ENCODE measurements around the gene CENPM. TPM values are rescaled to one million over a fixed set of nuclear protein-coding genes. Genes with fewer than 3 reads are reported as not detected.

The CENPM gene
- total RNA-seq, 4 donors from 2014 or later: 14.2 to 71.0 (median 17.8) TPM

DNA sequence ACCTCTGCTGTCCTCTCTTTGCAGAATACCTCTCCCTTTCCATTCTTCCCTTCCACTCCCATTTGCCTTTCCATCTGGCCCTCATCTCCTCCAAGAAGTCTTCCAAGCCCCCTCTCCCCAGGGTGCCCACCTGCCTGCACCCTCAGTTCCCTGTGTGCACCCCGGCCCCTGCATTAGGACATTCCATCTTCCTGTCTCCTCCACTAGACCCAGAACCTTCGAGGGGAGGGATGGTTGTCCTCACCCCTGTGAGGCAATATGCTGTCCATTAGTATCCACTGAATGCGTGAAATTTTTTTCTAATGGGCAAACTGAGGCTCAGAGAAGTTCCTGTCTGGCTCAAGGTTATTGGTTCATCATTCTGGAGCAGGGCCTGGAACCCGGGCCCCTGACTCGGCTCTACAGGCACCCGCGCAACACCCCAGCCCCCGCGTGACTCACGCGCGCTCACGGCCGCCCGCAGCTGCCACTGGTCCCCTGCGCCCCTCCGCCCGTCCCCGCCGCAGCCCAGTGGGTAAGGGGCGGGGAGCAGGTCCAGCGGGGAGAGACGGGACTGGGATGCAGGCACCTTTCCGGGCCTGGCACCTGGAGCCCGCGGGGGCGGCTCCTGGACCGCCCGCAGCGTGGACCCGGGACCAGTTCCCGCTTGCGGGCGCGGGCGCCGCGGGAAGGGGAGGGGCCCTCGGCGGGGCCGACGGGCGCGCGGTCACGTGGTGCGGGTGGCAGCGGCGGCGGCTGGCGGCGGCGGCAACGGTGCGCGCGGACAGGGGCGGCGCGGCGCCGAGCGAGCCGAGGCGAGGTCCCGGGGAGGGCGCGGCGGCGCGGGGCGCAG, 29.3 kb upstream of the CENPM start:
- H3K27ac ChIP-seq: no peak overlapping the region
- peak; percentile 43 to 68 (median 59) for DNase-seq
- no peaks in the 10 kb centered on the region for H3K36me3 ChIP-seq
- H3K4me1 ChIP-seq: peaks cover 0 to 9% (median 5%) of the 10 kb centered on the region in 4 donors
- peaks cover 0 to 28% of the 10 kb centered on the region in 2 donors for H3K27me3 ChIP-seq
- H3K4me3 ChIP-seq: peak overlapping the region; percentile 27 to 58 (median 53)
- no peak for TF ChIP-seq POLR2A (IDR thresholded peaks at IDR 0.05)
- TF ChIP-seq CTCF (IDR thresholded peaks at IDR 0.05): no peak
- H3K9me3 ChIP-seq: no peaks in the 10 kb centered on the region

DNA sequence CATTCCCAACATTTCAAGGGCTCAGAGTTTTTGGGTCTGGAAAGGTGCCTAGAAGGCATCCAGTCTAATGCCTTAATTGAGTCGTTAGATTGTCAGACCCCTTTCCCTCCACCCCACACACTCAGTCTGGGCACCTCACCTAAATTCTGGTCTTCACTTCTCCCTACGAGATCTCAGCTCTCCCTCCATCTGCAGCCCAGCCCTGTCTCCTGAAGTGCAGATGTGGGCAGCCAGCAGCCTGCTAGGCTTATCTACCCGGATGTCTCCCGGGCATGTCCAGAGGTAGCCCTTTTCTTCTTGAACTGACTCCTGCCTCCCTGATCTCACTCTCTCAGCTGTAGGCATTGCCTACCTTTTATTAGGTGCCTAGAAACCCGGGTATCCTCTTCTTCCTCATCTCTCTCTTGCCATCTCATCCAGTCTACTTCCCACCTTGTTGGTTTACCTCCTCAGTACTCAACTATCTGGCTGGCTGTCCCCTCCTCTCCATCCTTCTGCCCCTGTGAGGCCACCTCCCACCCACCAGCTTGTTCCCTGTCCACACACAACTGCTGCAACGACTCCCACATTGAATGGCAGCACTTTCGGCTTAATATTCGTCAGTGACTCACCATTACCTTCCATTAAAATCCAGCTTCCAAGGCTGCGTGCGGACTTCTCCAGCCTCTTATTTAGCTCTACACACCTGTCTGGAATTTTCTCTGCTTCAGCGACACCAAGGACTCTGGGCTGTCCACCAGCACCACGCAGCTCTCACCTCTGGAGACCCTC, 28.5 kb upstream of the CENPM start:
- Histone ChIP-seq H3K4me1 (peaks cover 0 to 9% (median 5%) of the 10 kb centered on the region in 4 donors), H3K9me3 (no peaks in the 10 kb centered on the region), H3K4me3 (no peak overlapping the region), H3K27me3 (peaks cover 0 to 28% of the 10 kb centered on the region in 2 donors), H3K36me3 (no peaks in the 10 kb centered on the region), H3K27ac (no peak overlapping the region)
- no peak for DNase-seq
- TF ChIP-seq CTCF (IDR thresholded peaks at IDR 0.05) (no peak), POLR2A (IDR thresholded peaks at IDR 0.05) (no peak)

- peaks cover 0 to 28% of the 10 kb centered on the region in 2 donors for H3K27me3 ChIP-seq
Measured at GRCh38 chr22:41974691-41975290, 27.8 kb upstream of the CENPM start.

GRCh38 chr22:41971431-41971830, 24.5 kb upstream of the CENPM start:
- no peak overlapping the region for H3K27ac ChIP-seq
- peaks cover 0 to 15% of the 10 kb centered on the region in 2 donors for H3K27me3 ChIP-seq
- no peaks in the 10 kb centered on the region for H3K36me3 ChIP-seq
- H3K4me1 ChIP-seq: peaks cover 0 to 5% (median 2%) of the 10 kb centered on the region in 4 donors
- DNase-seq: no peak
- no peaks in the 10 kb centered on the region for H3K9me3 ChIP-seq
- no peak overlapping the region for H3K4me3 ChIP-seq
- TF ChIP-seq POLR2A (IDR thresholded peaks at IDR 0.05) (no peak), CTCF (IDR thresholded peaks at IDR 0.05) (no peak)

More at GRCh38 chr22:41974691-41975290, 27.8 kb upstream of the CENPM start:
- Histone ChIP-seq H3K36me3 (no peaks in the 10 kb centered on the region), H3K4me3 (no peak overlapping the region), H3K9me3 (no peaks in the 10 kb centered on the region), H3K27ac (no peak overlapping the region), H3K4me1 (peaks cover 0 to 9% (median 5%) of the 10 kb centered on the region in 4 donors)
- TF ChIP-seq POLR2A (IDR thresholded peaks at IDR 0.05) (no peak), CTCF (IDR thresholded peaks at IDR 0.05) (no peak)
- DNase-seq: no peak

DNA sequence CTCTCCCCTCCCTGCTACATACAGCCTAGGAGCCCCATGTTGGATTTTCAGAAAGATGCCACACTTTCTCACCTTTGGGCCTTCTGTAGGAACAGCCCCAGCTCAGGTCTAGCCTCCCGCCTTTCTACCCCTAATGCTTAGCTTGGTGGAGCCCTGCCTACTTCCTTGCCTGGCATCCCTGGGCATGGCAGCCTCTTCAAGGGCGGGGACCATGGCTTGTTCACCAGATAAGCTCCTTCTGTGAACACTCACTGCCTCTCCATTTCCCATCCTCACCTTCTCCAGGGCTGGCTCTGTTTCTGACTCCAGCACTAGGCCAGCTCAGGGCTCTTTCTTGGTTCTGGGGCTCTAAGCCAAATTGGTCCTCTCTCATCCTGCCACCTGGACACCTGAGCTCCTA, 23.6 kb upstream of the CENPM start:
- TF ChIP-seq POLR2A (IDR thresholded peaks at IDR 0.05) (no peak), CTCF (IDR thresholded peaks at IDR 0.05) (no peak)
- no peaks in the 10 kb centered on the region for H3K9me3 ChIP-seq
- H3K27me3 ChIP-seq: peaks cover 0 to 7% of the 10 kb centered on the region in 2 donors
- no peaks in the 10 kb centered on the region for H3K36me3 ChIP-seq
- H3K4me3 ChIP-seq: no peak overlapping the region
- H3K4me1 ChIP-seq: no peaks in the 10 kb centered on the region
- no peak overlapping the region for H3K27ac ChIP-seq
- DNase-seq: no peak
